Measurements from ENCODE around the gene AGXT2. TPM values are rescaled to one million over a fixed set of nuclear protein-coding genes. Genes with fewer than 3 reads are reported as not detected.

AGXT2 gene
- polyA plus RNA-seq, 5 donors, result 0.18 to 0.33 TPM; not detected in 3

GRCh38 chr5:34967540-34967939 is 80.2 kb downstream of the AGXT2 start:
- DNase-seq, result no peak

GRCh38 chr5:34959323-34959722 is 88.4 kb downstream of the AGXT2 start:
- no peak for DNase-seq

GRCh38 chr5:34957857-34958690 is 89.7 kb downstream of the AGXT2 start:
- DNase-seq, result peak in 1 of 2 donors; percentile 4

- DNase-seq, result no peak
Measured at GRCh38 chr5:34957321-34957720, 90.4 kb downstream of the AGXT2 start.

Other genes with a start within 250 kb of the AGXT2 start
- gene TTC23L, start 208.8 kb downstream of the AGXT2 start, polyA plus RNA-seq (ENCODE audit: insufficient read depth in 1 of 5, insufficient read length in 5 of 5, low replicate concordance in 1 of 5), result 1 to 10 TPM; 2.7 to 5.0 (median 4.2) TPM
- 10 to 100 TPM; 29.6 to 45.7 (median 39.4) TPM for gene RAD1, start 132.4 kb downstream of the AGXT2 start, polyA plus RNA-seq (ENCODE audit: insufficient read depth in 1 of 5, insufficient read length in 5 of 5, low replicate concordance in 1 of 5)
- 10 to 100 TPM; 44.9 to 55.6 (median 51.0) TPM for gene BRIX1, start 132.2 kb downstream of the AGXT2 start, polyA plus RNA-seq (ENCODE audit: insufficient read depth in 1 of 5, insufficient read length in 5 of 5, low replicate concordance in 1 of 5)
- 10 to 100 TPM; 49.8 to 71.5 (median 63.2) TPM for gene DNAJC21, start 118.4 kb downstream of the AGXT2 start, polyA plus RNA-seq (ENCODE audit: insufficient read depth in 1 of 5, insufficient read length in 5 of 5, low replicate concordance in 1 of 5)
- gene PRLR, start 182.5 kb upstream of the AGXT2 start, polyA plus RNA-seq (ENCODE audit: insufficient read depth in 1 of 5, insufficient read length in 5 of 5, low replicate concordance in 1 of 5), result 1 to 10 TPM; 1.7 to 3.0 (median 2.3) TPM